Measurements from ENCODE around the gene PRKCQ. TPM values are rescaled to one million over a fixed set of nuclear protein-coding genes. Genes with fewer than 3 reads are reported as not detected.

Gene PRKCQ
- total RNA-seq, 1 donor from 2014 or later: 3.5 TPM

DNA sequence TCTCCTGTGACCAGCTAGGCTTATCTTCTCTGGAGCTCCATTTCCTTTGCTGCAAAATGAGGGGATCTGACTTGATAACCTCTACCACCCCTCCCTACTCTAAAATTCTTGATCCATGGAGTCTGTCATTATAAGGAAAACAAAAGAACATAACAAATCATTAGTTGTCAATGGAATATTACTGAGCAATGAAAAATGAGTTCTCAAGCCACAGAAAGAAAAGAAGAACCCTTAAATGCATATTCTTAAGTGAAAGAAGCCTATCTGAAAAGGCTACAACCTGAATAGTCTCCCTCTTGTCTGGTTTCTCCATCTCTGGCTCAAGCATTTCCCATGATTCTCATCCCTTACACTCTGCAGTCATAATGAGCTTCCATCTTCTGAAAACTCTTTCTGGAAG, 110.4 kb downstream of the PRKCQ start:
- no peaks in the 10 kb centered on the region for H3K27me3 ChIP-seq
- Mint-ChIP-seq H3K27ac (no peak overlapping the region), H3K27me3 (ENCODE audit: insufficient read depth, low read depth) (no peaks in the 10 kb centered on the region), H3K4me1 (peaks cover 15% of the 10 kb centered on the region), H3K9me3 (no peaks in the 10 kb centered on the region), H3K4me3 (no peak overlapping the region), H3K36me3 (no peaks in the 10 kb centered on the region)
- H3K4me2 ChIP-seq: no peak overlapping the region
- no peaks in the 10 kb centered on the region for H3K9me3 ChIP-seq (ENCODE audit: low read depth)
- peaks cover 4% of the 10 kb centered on the region for H3K4me1 ChIP-seq
- TF ChIP-seq, protein P1, sequence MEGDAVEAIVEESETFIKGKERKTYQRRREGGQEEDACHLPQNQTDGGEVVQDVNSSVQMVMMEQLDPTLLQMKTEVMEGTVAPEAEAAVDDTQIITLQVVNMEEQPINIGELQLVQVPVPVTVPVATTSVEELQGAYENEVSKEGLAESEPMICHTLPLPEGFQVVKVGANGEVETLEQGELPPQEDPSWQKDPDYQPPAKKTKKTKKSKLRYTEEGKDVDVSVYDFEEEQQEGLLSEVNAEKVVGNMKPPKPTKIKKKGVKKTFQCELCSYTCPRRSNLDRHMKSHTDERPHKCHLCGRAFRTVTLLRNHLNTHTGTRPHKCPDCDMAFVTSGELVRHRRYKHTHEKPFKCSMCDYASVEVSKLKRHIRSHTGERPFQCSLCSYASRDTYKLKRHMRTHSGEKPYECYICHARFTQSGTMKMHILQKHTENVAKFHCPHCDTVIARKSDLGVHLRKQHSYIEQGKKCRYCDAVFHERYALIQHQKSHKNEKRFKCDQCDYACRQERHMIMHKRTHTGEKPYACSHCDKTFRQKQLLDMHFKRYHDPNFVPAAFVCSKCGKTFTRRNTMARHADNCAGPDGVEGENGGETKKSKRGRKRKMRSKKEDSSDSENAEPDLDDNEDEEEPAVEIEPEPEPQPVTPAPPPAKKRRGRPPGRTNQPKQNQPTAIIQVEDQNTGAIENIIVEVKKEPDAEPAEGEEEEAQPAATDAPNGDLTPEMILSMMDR (IDR thresholded peaks at IDR 0.05): no peak
- no peak for TF ChIP-seq EZH2phosphoT487 (IDR thresholded peaks at IDR 0.05)
- H3K4me3 ChIP-seq: no peak overlapping the region
- no peaks in the 10 kb centered on the region for H4K20me1 ChIP-seq (ENCODE audit: low read depth)
- H3K9ac ChIP-seq: no peak overlapping the region
- no peaks in the 10 kb centered on the region for H3F3A ChIP-seq (ENCODE audit: low read depth)
- no peak overlapping the region for H3K27ac ChIP-seq
- no peaks in the 10 kb centered on the region for H3K36me3 ChIP-seq
- H3K79me2 ChIP-seq (ENCODE audit: low read depth): no peaks in the 10 kb centered on the region
- no peak overlapping the region for H2AFZ ChIP-seq (replicated peaks)
- no peak for DNase-seq (ENCODE audit: low spot score)

DNA sequence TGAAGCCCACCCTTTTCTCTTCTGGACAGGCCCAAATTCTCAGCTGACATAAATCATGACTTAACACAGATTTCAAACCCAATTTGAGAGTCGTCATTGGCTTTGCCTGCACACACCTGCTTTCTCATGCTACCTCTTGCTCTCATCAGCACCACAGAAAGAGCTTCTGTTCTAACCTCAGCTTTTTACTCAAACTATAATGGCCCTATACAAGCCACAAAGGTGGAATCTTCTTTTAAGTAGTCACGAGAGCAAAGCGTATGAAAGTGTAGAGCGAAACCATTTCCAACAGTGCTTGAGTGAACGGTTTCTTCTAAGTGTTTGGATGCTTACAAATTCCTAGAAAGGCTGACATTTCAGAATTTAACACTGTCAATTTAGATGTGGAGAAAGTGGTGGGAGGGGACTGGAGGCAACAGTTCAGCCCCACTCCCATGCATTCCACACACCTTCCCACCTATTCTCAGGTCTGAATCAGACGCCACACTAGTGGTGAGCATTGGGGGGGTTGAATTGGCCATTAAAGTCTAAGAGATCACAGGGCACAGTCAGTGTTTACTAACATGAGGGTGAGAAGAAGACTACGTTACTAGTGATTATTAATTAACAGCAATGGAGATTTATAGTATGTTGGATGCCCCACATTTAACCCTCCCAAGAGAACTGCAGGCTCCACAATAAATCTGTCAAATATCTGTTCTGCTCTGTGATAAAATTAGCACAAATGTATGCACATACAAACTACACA, 114.0 kb downstream of the PRKCQ start:
- no peaks in the 10 kb centered on the region for H3K36me3 ChIP-seq
- H3K27ac ChIP-seq: no peak overlapping the region
- H3K9me3 ChIP-seq (ENCODE audit: low read depth): no peaks in the 10 kb centered on the region

DNA sequence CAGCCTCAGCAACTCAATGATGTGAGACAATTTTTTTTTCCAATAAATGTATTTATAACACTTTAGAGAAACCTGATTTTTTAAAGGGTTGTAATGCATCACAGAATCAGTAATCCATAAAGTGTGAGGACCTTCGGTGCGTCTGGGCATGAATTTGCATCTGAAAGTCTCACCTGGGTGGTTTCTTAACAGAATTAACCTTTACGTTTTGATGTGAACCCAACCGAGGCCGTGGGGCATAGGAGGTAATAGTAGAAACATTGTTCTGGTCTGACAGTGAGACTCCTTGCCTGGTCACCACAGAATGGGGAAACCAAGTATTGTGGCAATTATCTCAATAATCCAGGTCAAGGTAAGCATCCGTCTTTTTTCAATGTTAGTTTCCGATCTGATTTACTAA, 114.6 kb downstream of the PRKCQ start:
- peaks cover 3% of the 10 kb centered on the region for H3K9me3 Mint-ChIP-seq
- no peaks in the 10 kb centered on the region for H3K36me3 ChIP-seq
- H3K9ac ChIP-seq: no peak overlapping the region
- H3K4me1 Mint-ChIP-seq: peaks cover 6% of the 10 kb centered on the region
- no peak overlapping the region for H3K4me3 ChIP-seq
- no peaks in the 10 kb centered on the region for H3K27me3 ChIP-seq
- no peaks in the 10 kb centered on the region for H4K20me1 ChIP-seq (ENCODE audit: low read depth)
- no peaks in the 10 kb centered on the region for H3K9me3 ChIP-seq (ENCODE audit: low read depth)
- H3K4me1 ChIP-seq: peaks cover 4% of the 10 kb centered on the region
- peaks cover 8% of the 10 kb centered on the region for H3K36me3 Mint-ChIP-seq
- no peaks in the 10 kb centered on the region for H3K79me2 ChIP-seq (ENCODE audit: low read depth)
- TF ChIP-seq EZH2 (IDR thresholded peaks at IDR 0.05) (no peak), EZH2phosphoT487 (IDR thresholded peaks at IDR 0.05) (no peak)
- TF ChIP-seq, protein P1 (IDR thresholded peaks at IDR 0.05): no peak
- H3K27me3 Mint-ChIP-seq (ENCODE audit: insufficient read depth, low read depth): peaks cover 3% of the 10 kb centered on the region
- H3K4me2 ChIP-seq: no peak overlapping the region
- no peak overlapping the region for H3K4me3 Mint-ChIP-seq
- no peaks in the 10 kb centered on the region for H3F3A ChIP-seq (ENCODE audit: low read depth)
- no peak for DNase-seq (ENCODE audit: low spot score)
- no peak overlapping the region for H3K27ac ChIP-seq
- H2AFZ ChIP-seq (replicated peaks): no peak overlapping the region
- no peak overlapping the region for H3K27ac Mint-ChIP-seq

More for the DNA sequence above, 114.0 kb downstream of the PRKCQ start:
- Mint-ChIP-seq H3K4me3 (no peak overlapping the region), H3K27ac (no peak overlapping the region), H3K36me3 (peaks cover 4% of the 10 kb centered on the region), H3K4me1 (peaks cover 6% of the 10 kb centered on the region), H3K9me3 (peaks cover 1% of the 10 kb centered on the region), H3K27me3 (ENCODE audit: insufficient read depth, low read depth) (peaks cover under 1% of the 10 kb centered on the region)
- Histone ChIP-seq H4K20me1 (ENCODE audit: low read depth) (no peaks in the 10 kb centered on the region), H3K4me3 (no peak overlapping the region), H3K27me3 (no peaks in the 10 kb centered on the region), H2AFZ (replicated peaks) (no peak overlapping the region), H3F3A (ENCODE audit: low read depth) (no peaks in the 10 kb centered on the region), H3K4me2 (no peak overlapping the region), H3K4me1 (peaks cover 4% of the 10 kb centered on the region), H3K79me2 (ENCODE audit: low read depth) (no peaks in the 10 kb centered on the region), H3K9ac (no peak overlapping the region)
- no peak for TF ChIP-seq EZH2phosphoT487 (IDR thresholded peaks at IDR 0.05)
- TF ChIP-seq, protein P1 (IDR thresholded peaks at IDR 0.05): no peak
- TF ChIP-seq EZH2 (IDR thresholded peaks at IDR 0.05): no peak
- DNase-seq (ENCODE audit: low spot score): no peak

Data from neural progenitor cell (in vitro differentiated cells).